Head of caudate nucleus (tissue), 42 donors: Measurements from ENCODE around the gene RMI2.

Experiments
- DNase-seq, 42 donors: peaks; one replicate each; pipeline versions ENCODE4 v3.0.0 to v3.0.0-alpha.2; 2020 to 2021; ENCODE audit warnings: mixed read lengths in 7 of 42
- intact Hi-C: fragments of 100-400 bp; cut with DNase I; formaldehyde crosslinking; loops from one replicate; pipeline ENCODE4 v1.15.0; 2022

The RMI2 gene

DNA sequence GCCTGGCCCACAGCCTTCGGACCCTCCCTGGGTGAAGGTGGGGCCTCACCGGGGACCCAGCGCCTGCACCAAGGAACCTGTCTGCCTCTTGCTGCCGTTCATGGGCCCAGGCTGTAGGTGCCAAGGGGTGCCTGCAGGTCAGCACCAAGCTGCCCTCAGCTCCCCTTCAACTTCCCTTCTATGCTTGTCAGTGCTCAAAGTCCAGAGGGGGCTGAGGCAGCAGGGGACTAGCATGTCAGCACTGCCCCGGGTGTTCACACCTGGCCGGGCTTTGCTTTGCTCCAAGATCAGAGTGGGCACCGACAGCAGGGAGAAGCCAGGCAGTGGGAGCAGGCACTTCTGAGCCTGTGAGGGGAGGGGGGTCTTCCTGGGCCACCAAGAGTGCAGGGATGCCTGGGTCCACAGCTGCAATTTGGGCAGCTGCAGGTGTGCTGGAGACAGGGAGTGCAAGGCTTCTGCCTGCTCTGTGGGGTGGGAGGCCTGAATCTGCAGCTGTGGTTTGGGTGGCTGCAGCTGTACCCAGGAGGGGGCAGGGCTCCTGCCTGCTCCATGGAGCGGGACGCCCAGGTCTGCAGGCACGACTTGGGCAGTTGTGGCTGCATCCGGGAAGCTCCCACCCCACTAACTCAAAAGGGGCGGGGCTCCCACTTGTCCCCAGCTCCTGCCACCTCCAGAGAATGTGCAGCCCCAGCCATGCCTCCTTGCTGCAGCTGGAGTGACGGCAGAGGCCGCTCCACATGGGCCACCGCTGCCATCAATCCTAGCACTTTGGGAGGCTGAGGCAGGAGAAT lies 36.6 kb upstream of the RMI2 start:
- intact Hi-C loops: no loop called here
- peak in 1 of 42 donors; percentile 13 for DNase-seq

DNA sequence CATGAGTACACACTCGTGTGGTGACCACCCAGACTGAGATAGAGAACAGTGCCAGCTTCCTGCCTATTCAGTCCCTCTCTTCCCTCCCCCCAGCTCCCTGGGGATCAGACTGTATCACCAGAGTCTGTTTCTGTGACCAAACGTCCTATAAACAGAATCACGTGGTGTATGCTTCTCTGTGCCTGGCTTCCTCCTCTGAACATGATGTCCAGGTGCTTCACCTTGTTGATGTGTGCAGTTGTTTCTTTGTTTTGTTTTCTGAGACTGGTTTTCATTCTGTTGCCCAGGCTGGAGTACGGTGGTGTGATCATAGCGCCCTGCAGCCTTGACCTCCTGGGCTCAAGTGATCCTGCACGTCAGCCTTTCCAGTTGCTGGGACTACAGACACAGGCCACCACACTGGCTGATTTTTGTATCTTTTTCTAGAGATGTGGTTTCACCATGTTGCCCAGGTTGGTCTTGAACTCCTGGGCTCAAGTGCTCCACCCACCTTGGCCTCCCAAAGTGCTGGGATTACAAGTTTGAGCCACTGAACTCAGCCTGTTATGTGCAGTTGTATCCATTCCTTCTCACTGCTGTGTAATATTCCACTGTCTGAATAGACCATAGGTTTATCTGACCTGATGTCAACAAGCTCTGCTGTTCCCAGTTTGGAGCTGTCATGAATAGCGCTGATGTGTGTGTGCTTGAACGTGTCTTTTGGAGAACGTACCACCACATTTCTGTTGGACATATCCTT lies 35.2 kb upstream of the RMI2 start:
- DNase-seq: no peak
- intact Hi-C loops: no loop called here

DNA sequence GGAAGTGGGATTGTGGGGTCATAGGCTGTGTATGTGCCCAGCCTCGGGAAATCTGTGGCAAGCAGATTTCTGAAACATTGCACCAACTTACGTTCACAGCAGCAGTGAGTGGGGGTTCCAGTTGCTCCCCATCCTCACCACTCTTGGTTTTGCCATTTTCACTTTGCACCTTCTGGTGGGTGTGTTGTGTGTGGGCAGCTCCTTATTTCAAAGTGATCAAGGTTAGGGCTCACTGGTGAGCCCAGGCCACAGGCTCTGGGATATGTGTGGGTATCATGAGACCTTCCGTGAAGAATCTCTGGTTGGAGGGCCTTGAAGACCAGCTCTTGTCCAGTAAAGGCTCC lies 34.7 kb upstream of the RMI2 start:
- intact Hi-C loops: no loop called here
- no peak for DNase-seq

DNA sequence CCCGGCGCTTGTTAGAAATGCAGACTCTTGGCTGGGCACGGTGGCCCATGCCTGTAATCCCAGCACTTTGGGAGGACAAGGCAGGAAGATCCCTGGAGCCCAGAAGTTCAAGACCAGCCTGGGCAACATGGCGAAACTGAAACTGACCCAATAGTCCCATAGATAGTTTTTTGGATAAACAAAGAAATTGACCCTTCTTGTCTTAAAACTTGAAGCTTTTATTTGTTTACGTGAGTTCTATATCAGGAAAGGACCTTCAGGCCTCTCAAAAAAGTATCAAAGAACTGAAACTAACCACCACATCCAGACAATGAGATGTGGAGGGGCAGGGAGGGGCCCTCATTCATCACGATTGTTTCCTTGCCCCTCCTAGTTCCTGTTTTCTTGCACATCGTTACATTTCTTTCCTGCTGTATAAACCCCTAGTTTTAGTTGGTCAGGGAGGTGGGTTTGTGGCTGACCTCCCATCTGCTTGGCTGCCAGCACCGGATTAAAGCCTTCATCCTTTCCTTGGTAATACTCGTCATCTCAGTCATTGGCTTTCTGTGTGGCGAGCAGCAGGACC lies 34.2 kb upstream of the RMI2 start:
- no peak for DNase-seq
- intact Hi-C loops: no loop called here

DNA sequence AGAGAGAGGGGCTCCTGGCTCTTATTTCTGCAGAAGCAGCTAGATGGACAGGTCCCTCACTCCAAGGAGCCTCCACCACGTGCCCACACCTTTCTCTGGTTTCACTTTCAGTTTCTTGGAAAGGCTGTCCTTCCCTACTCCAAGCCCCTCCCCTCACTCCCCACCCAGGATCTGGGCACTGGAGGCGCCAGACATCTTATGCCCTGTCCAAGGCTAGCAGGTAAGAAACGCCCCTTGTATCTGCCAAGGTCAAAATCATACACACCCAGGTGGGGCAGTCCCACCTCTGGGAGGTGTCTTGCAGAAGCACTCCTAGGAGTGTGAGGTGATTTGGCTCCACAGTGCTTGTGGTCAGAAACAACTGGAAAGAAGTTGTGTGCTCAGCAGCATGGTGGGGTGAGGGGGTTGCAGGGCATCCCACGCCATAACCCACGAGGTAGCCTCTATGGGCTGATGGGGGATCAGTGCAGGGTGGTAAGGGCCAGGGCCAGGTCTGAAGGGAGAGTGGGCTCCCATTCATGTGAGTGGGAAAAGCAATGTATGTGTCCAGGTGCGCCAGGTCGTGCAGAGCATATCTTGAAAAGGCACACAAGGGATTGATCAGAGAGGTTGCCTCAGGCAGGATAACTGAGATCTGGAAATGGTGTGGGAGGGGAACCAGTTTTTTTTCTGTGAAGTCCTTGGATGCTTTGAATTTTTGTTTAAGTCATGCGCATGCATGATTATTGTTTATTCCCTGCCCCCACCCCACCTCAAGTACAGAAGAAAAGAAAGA lies 32.4 kb upstream of the RMI2 start:
- intact Hi-C loops: no loop called here

DNA sequence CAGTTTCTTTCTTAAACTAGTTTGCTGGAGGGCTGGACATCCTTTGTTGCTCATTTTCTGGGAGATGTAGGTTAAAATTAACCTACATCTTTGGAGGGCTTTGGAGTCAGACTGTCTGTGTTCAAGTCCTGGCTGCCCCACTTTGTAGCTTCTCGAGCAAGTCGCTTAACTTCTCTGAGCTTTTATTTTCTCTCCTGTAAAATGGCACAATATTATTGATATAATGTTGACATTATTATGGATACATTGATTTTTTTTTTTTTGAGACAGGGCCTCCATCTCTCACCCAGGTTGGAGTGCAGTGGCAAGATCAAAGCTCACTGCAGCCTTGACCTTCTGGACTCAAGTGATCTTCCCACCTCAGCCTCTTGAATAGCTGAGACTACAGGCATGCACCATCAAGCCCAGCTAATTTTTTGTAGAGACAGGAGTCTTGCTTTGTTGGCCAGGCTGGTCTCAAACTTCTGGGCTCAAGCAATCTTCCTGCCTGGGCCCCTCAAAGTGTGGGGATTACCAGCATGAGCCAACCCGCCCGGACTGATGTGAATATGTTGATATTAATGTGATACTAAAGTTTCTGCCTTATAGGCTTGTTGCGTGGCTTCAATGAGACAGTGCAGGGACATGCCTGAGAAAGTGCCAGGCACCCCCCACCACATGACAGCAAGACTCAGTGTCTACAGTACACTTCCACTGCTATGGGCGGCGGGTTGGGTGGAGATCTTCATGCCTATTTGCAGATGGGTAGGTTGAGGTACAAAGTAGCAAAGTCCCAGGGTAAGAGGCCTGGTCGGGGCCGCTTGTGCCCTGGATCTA lies 31.6 kb upstream of the RMI2 start:
- no peak for DNase-seq

More for the DNA sequence above, 32.4 kb upstream of the RMI2 start:
- no peak for DNase-seq

DNA sequence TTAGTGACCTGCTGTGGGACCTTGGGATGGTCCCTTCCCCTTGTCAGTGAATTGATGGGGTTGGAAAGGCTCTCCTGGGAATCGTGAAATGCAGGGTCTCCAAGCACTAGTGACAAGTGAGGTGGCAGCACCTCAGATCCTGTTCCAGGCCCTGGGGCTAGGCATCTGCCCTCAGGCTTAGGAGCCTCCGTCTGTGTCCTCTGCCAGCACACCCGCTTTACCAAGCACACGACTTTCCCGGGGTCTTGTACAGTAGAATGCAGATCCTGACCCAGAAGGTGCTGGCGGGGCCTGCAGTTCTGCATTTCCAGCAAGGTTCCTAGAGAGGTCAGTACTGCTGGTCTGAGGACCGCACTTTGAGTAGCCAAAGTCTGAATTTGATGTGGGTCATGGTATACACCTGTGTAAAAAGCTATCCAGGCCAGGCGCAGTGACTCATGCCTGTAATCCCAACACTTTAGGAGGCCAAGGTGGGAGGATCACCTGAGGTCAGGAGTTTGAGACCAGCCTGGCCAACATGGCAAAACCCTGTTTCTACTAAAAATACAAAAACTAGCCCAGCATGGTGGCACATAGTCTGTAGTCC lies 30.9 kb upstream of the RMI2 start:
- intact Hi-C loops: no loop called here
- no peak for DNase-seq

More for the DNA sequence above, 31.6 kb upstream of the RMI2 start:
- intact Hi-C loops: no loop called here

DNA sequence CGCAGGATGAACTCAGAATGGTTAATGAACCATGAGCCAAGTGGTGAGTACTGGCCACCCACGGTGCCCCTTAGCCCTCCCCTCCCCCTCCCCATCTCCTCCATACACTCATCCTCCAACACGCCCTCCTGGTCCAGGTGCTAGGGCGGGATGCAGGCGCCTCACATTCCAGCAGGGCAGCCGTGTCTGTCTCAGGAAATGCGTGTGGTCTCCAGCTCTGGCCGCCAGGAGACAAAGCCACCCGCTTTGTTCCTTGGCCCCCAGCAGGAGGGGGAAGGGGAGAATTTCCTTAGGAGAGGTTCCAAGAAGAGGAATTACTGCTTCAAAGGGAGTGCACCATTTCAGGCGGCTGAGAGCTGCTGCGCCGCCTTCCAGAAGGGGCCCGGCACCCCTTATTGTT lies 29.7 kb upstream of the RMI2 start:
- intact Hi-C loops: no loop called here
- no peak for DNase-seq

DNA sequence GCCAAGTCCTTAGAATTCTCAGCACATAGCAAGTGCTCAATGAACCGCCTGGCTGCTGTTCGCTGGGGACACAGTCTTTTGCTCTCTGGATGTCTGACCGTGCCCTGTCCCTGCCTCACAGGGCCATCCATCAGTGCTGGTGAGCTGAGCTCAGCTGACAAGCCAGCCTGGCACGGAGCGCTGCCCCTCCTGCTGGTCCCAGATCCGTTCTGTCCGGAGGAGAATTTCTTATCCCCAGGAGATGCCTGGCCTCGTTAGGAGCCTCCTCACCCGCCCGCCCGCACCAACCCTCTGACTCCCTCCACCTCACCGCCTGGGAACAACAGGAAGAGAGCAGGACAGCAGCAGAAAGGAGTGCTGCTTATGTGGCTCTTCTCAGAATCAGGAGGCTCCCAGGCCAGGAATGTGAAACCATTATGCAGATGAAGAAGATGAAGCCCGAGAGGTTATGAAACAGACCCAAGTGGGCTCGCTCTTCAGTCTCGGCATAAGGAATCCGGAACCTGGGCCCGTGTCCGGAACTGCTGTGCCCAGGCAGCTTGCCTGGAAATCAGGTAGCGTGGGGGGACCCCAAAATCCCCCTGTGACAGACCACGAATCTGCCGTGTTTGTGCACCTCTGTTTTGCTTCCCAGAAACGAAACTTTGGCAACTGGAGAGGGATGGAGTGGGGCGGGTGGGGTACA lies 28.8 kb upstream of the RMI2 start:
- DNase-seq: no peak
- intact Hi-C loops: no loop called here

DNA sequence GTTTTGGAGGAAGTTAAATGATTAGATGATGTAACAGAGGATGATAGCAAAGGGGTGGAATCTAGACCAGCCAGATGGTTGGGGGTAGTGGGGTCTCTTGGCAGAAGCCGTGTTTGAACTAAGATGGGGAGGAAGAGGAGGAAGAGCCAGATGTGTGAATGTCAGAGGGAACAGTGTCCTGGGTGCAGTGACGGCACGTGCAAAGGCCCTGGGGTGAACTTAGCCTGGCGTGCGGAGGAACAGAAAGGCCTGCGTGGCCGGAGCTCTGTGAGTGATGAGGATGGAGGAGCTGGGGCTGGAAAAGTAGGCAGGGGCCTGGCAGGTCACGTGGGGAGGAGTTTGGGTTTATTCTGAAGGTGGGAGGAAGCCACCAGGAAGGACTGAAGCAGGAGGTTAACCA lies 26.4 kb upstream of the RMI2 start:
- intact Hi-C loops: no loop called here
- DNase-seq: no peak

DNA sequence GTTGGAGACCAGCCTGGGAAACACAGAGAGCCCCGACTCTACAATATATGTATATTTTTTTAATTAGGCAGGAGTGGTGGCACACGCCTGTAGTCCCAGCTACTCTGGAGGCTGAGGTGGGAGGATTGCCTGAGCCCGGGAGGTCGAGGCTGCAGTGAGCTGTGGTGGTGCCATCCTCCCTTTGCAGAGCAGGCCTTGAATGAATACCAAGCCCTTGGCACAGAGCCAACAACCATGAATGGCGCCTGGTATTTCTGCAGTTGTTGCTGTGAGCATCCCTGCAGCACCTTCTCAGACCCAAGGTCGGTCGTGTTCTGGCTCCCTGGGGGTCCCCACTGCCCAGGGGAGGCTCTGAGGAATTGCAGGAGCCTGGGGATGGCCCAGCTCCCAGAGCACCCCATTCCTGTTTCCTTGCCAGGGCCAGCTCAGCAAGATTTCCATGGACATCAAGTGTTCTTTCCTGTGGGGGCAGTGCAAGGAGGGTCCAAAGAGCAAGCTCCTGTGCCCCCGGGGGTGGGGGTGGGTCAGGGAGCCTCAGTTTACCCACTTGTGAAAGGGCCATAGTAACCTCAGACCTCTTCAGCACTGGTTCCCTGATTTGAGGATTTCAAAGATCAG lies 25.6 kb upstream of the RMI2 start:
- intact Hi-C loops: no loop called here
- peak in 6 of 42 donors; percentile 14 to 40 (median 24) for DNase-seq

DNA sequence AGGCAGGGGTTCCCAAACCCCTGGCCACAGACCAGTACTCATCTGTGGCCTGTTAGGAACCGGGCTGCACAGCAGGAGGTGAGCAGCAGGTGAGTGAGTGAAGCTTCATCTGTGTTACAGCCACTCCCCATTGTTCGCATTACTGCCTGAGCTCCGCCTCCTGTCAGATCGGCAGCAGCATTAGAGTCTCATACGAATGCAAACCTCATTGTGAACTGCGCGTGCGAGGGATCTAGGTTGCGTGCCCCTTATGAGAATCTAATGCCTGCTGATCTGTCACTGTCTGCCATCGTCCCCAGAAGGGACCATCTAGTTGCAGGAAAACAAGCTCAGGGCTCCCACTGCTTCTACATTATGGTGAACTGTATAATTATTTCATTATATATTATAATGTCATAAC lies 25.1 kb upstream of the RMI2 start:
- no peak for DNase-seq
- intact Hi-C loops: no loop called here

DNA sequence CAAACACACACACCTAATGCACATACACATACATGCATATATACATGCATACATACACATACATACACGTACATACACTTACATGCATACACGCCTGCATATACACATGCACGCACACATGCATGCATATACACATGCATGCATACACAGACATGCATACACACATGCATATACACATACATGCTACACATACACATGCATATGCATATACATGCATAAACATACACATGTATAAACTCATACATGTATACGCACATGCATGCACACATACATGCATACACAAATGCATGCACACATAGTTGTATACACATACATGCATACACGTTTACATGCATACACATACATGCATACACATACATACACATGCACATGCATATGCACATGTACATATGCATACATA lies 23.6 kb upstream of the RMI2 start:
- intact Hi-C loops: no loop called here

DNA sequence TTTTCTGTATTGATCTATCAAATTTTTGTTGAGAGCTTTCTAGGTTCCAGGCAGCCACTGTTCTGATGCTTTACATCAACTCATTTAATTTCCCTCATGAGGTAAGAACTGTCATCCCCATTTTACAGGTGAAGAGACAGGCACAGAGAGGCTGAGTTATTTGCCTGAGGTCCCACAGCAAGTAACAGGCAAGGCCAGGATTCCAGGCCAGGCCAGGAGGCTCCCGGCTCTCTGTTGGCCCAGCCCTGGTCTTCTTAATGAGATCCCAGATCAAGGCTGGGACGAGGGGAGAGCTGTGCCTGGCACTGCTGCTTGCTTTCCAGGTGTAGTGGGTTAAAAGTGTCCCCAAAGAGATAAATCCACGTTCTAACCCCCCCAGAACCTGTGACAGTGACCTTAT lies 22.4 kb upstream of the RMI2 start:
- no peak for DNase-seq
- intact Hi-C loops: no loop called here

More for the DNA sequence above, 23.6 kb upstream of the RMI2 start:
- no peak for DNase-seq

DNA sequence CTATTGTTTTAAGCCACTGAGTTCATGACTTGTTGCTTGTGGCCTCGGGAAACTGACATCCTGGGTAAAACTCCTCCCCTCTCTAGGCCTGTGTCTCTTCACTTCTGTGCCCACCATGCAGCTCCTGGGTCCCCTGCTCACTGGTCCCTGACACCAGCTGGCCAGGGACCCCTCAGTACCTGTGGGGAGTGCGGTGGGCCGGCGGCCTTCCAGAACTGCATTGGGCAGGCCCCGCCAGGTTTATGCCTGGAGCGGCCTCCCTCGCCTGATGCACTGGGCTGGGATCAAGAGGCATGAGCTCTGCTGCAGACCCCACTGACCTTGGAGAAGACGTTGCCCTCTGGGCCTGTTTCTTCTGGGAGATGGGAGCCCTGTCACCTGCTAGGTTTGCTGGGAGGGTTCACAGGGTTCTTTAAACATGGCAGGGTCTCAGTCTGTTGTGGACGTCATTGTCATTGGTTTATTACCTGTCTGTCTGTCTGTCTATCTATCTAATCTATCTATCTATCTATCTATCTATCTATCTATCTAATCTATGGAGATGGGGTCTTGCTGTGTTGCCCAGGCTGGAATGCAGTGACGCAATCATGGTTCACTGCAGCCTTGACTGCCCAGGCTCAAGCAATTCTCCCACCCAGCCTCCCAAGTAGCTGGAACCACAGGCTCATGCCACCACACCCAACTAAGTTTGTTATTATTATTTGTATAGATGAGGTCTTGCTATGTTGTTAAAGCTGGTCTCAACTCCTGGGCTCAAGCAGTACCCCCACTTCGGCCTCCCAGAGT lies 21.5 kb upstream of the RMI2 start:
- DNase-seq: no peak
- intact Hi-C loops: no loop called here

DNA sequence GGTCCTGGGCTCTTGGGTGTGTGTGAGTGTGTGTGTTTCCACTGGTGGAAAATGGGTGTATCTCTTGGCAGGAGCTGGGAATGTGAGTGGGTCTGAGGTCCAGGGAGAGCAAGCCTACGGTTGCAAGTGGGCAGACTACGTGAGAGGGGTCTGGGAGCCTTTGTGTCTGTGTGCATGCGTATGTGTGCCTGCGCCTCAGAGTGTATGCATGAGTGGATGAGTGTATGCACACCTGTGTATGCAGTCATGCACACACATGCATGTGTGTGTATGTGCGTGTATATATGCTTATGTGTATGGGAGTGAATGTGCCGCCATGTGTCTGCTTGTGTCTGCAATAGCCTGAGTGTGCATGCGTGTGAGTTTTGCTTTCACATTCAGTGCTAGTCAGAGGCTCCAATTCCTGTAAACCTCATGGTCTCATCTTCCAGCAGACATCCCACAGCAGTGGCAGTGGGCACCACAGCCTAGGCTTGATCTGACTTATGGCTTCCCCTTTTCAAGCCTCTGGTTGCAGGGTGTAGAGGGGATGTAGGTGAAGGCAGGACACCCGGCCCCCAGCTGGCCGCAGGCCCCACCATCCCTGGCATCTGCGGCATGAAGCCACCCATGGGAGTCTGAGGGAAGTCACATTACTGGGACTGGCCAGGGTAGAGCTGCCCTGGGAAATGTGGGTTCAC lies 19.7 kb upstream of the RMI2 start:
- DNase-seq: no peak
- intact Hi-C loops: no loop called here
